ENCODE data around the gene PDE7B. TPM values are rescaled to one million over a fixed set of nuclear protein-coding genes. Genes with fewer than 3 reads are reported as not detected.

The PDE7B gene
- total RNA-seq, 2 donors from 2014 or later: 0.04 TPM; not detected in 1

GRCh38 chr6:136178749-136179148, 327.2 kb downstream of the PDE7B start:
- no peak overlapping the region for H3K27ac Mint-ChIP-seq
- no peaks in the 10 kb centered on the region for H3K9me3 Mint-ChIP-seq
- H3K4me3 Mint-ChIP-seq: no peak overlapping the region
- no peaks in the 10 kb centered on the region for H3K36me3 Mint-ChIP-seq (ENCODE audit: low read depth)
- no peaks in the 10 kb centered on the region for H3K4me1 Mint-ChIP-seq
- no peak for ATAC-seq (replicated peaks)
- H3K27me3 Mint-ChIP-seq: peaks cover 16% of the 10 kb centered on the region

- H3K36me3 Mint-ChIP-seq (ENCODE audit: low read depth): no peaks in the 10 kb centered on the region
- ATAC-seq (replicated peaks): no peak
Observed at GRCh38 chr6:136180704-136181511, 329.4 kb downstream of the PDE7B start.

GRCh38 chr6:136181512-136181833, 330.0 kb downstream of the PDE7B start:
- H3K36me3 Mint-ChIP-seq (ENCODE audit: low read depth): no peaks in the 10 kb centered on the region
- H3K27ac Mint-ChIP-seq: no peak overlapping the region
- H3K9me3 Mint-ChIP-seq: no peaks in the 10 kb centered on the region
- no peaks in the 10 kb centered on the region for H3K4me1 Mint-ChIP-seq
- no peak overlapping the region for H3K4me3 Mint-ChIP-seq
- no peak for ATAC-seq (replicated peaks)
- H3K27me3 Mint-ChIP-seq: peaks cover 17% of the 10 kb centered on the region

More at GRCh38 chr6:136180704-136181511, 329.4 kb downstream of the PDE7B start:
- no peaks in the 10 kb centered on the region for H3K4me1 Mint-ChIP-seq
- H3K4me3 Mint-ChIP-seq: no peak overlapping the region
- H3K27me3 Mint-ChIP-seq: peaks cover 17% of the 10 kb centered on the region
- no peak overlapping the region for H3K27ac Mint-ChIP-seq
- H3K9me3 Mint-ChIP-seq: no peaks in the 10 kb centered on the region

GRCh38 chr6:136181861-136182260, 330.4 kb downstream of the PDE7B start:
- ATAC-seq (replicated peaks): no peak
- no peak overlapping the region for H3K4me3 Mint-ChIP-seq
- no peaks in the 10 kb centered on the region for H3K9me3 Mint-ChIP-seq
- H3K27ac Mint-ChIP-seq: no peak overlapping the region
- no peaks in the 10 kb centered on the region for H3K4me1 Mint-ChIP-seq
- H3K36me3 Mint-ChIP-seq (ENCODE audit: low read depth): no peaks in the 10 kb centered on the region
- H3K27me3 Mint-ChIP-seq: peaks cover 17% of the 10 kb centered on the region

GRCh38 chr6:136184738-136185137, 333.2 kb downstream of the PDE7B start:
- Mint-ChIP-seq H3K27me3 (peaks cover 5% of the 10 kb centered on the region), H3K27ac (no peak overlapping the region), H3K4me1 (no peaks in the 10 kb centered on the region), H3K4me3 (no peak overlapping the region), H3K36me3 (ENCODE audit: low read depth) (no peaks in the 10 kb centered on the region), H3K9me3 (no peaks in the 10 kb centered on the region)
- ATAC-seq (replicated peaks): no peak

GRCh38 chr6:136186363-136186762, 334.9 kb downstream of the PDE7B start:
- H3K4me1 Mint-ChIP-seq: no peaks in the 10 kb centered on the region
- H3K36me3 Mint-ChIP-seq (ENCODE audit: low read depth): no peaks in the 10 kb centered on the region
- ATAC-seq (replicated peaks): no peak
- peaks cover 9% of the 10 kb centered on the region for H3K27me3 Mint-ChIP-seq
- H3K27ac Mint-ChIP-seq: no peak overlapping the region
- H3K4me3 Mint-ChIP-seq: no peak overlapping the region
- no peaks in the 10 kb centered on the region for H3K9me3 Mint-ChIP-seq

GRCh38 chr6:136188486-136188885, 337.0 kb downstream of the PDE7B start:
- ATAC-seq (replicated peaks): no peak
- no peaks in the 10 kb centered on the region for H3K4me1 Mint-ChIP-seq

GRCh38 chr6:136189104-136189503, 337.6 kb downstream of the PDE7B start:
- no peak overlapping the region for H3K27ac Mint-ChIP-seq
- peaks cover 13% of the 10 kb centered on the region for H3K27me3 Mint-ChIP-seq
- no peaks in the 10 kb centered on the region for H3K4me1 Mint-ChIP-seq
- no peak overlapping the region for H3K4me3 Mint-ChIP-seq
- no peaks in the 10 kb centered on the region for H3K36me3 Mint-ChIP-seq (ENCODE audit: low read depth)
- ATAC-seq (replicated peaks): no peak
- H3K9me3 Mint-ChIP-seq: no peaks in the 10 kb centered on the region

More at GRCh38 chr6:136188486-136188885, 337.0 kb downstream of the PDE7B start:
- no peak overlapping the region for H3K27ac Mint-ChIP-seq
- peaks cover 9% of the 10 kb centered on the region for H3K27me3 Mint-ChIP-seq
- H3K9me3 Mint-ChIP-seq: no peaks in the 10 kb centered on the region
- H3K4me3 Mint-ChIP-seq: no peak overlapping the region
- H3K36me3 Mint-ChIP-seq (ENCODE audit: low read depth): no peaks in the 10 kb centered on the region

GRCh38 chr6:136191606-136192312, 340.3 kb downstream of the PDE7B start:
- H3K27me3 Mint-ChIP-seq: peaks cover 14% of the 10 kb centered on the region
- no peak overlapping the region for H3K27ac Mint-ChIP-seq
- H3K9me3 Mint-ChIP-seq: no peaks in the 10 kb centered on the region
- H3K4me1 Mint-ChIP-seq: no peaks in the 10 kb centered on the region
- H3K36me3 Mint-ChIP-seq (ENCODE audit: low read depth): no peaks in the 10 kb centered on the region
- ATAC-seq (replicated peaks): no peak
- no peak overlapping the region for H3K4me3 Mint-ChIP-seq

GRCh38 chr6:136192902-136193301, 341.4 kb downstream of the PDE7B start:
- Mint-ChIP-seq H3K36me3 (ENCODE audit: low read depth) (no peaks in the 10 kb centered on the region), H3K4me3 (no peak overlapping the region), H3K9me3 (no peaks in the 10 kb centered on the region), H3K27me3 (peaks cover 14% of the 10 kb centered on the region), H3K27ac (no peak overlapping the region), H3K4me1 (no peaks in the 10 kb centered on the region)
- ATAC-seq (replicated peaks): no peak

- Mint-ChIP-seq H3K27ac (no peak overlapping the region), H3K36me3 (ENCODE audit: low read depth) (no peaks in the 10 kb centered on the region), H3K4me3 (no peak overlapping the region), H3K9me3 (no peaks in the 10 kb centered on the region), H3K27me3 (no peaks in the 10 kb centered on the region), H3K4me1 (no peaks in the 10 kb centered on the region)
- no peak for ATAC-seq (replicated peaks)
Observed at GRCh38 chr6:136201732-136202131, 350.2 kb downstream of the PDE7B start.

GRCh38 chr6:136208783-136209182, 357.3 kb downstream of the PDE7B start:
- no peak for ATAC-seq (replicated peaks)
- H3K27ac Mint-ChIP-seq: no peak overlapping the region
- H3K4me1 Mint-ChIP-seq: no peaks in the 10 kb centered on the region
- no peaks in the 10 kb centered on the region for H3K36me3 Mint-ChIP-seq (ENCODE audit: low read depth)
- H3K9me3 Mint-ChIP-seq: no peaks in the 10 kb centered on the region
- H3K27me3 Mint-ChIP-seq: peaks cover 3% of the 10 kb centered on the region
- H3K4me3 Mint-ChIP-seq: no peak overlapping the region

- Mint-ChIP-seq H3K27me3 (peaks cover 3% of the 10 kb centered on the region), H3K4me3 (no peak overlapping the region), H3K27ac (no peak overlapping the region), H3K4me1 (no peaks in the 10 kb centered on the region), H3K36me3 (ENCODE audit: low read depth) (no peaks in the 10 kb centered on the region), H3K9me3 (no peaks in the 10 kb centered on the region)
- ATAC-seq (replicated peaks): no peak
Observed at GRCh38 chr6:136209496-136209895, 358.0 kb downstream of the PDE7B start.

- H3K27me3 Mint-ChIP-seq: peaks cover 3% of the 10 kb centered on the region
- no peaks in the 10 kb centered on the region for H3K36me3 Mint-ChIP-seq (ENCODE audit: low read depth)
- no peaks in the 10 kb centered on the region for H3K9me3 Mint-ChIP-seq
- no peak for ATAC-seq (replicated peaks)
- H3K4me3 Mint-ChIP-seq: no peak overlapping the region
- H3K27ac Mint-ChIP-seq: no peak overlapping the region
- no peaks in the 10 kb centered on the region for H3K4me1 Mint-ChIP-seq
Observed at GRCh38 chr6:136210398-136211165, 359.1 kb downstream of the PDE7B start.

All from activated T-helper 17 cell treated with anti-CD3 and anti-CD28 coated beads, Interleukin-2, amount 50 U/mL, for 72 hours (primary cell).